Neutrophil (primary cell): Measurements from ENCODE around the gene CUL2.
"Not testable (repeated sequence)": the region's sequence is repeated elsewhere in the genome, so short reads cannot be mapped to it uniquely, and the experiment has no call there.

Source experiments
- H3K27ac ChIP-seq: fragments of 200-600 bp; sonication (generic); 2 replicates; pipeline ENCODE4 v1.5.1; 2016; ENCODE audit warnings: mild to moderate bottlenecking, moderate library complexity
- H3K27me3 ChIP-seq: fragments of 200-600 bp; sonication (generic); 2 replicates; pipeline ENCODE4 v1.6.0; 2016; ENCODE audit warnings: mild to moderate bottlenecking
- H3K36me3 ChIP-seq: fragments of 200-600 bp; sonication (generic); 2 replicates; pipeline ENCODE4 v1.5.1; 2017
- H3K4me1 ChIP-seq, 2 experiments: fragments of 200-600 bp in 1 of 2; sonication (generic) in 1 of 2; 1 replicate in 1 of 2; 2 replicates in 1 of 2; pipeline versions ENCODE4 v1.5.1 to v1.6.1; 2013 to 2016; ENCODE audit warnings: low read depth in 1 of 2, low read length in 1 of 2, mild to moderate bottlenecking in 1 of 2, moderate library complexity in 1 of 2; ENCODE audit not compliant: control insufficient read depth in 1 of 2, insufficient read depth in 1 of 2
- H3K4me3 ChIP-seq, 2 experiments: fragments of 200-600 bp in 1 of 2; sonication (generic) in 1 of 2; 1 replicate in 1 of 2; 2 replicates in 1 of 2; pipeline ENCODE4 v1.5.1; 2013 to 2016; ENCODE audit warnings: low read depth in 1 of 2, low read length in 1 of 2, mild to moderate bottlenecking in 1 of 2, moderate library complexity in 1 of 2
- H3K9me3 ChIP-seq: fragments of 200-600 bp; sonication (generic); 2 replicates; pipeline ENCODE4 v1.5.1; 2016
- CTCF ChIP-seq: fragments of 200-600 bp; sonication (generic); IDR thresholded peaks from 2 replicates; pipeline ENCODE4 v1.5.1; 2016; ENCODE audit warnings: antibody characterized with exemption

Gene CUL2

GRCh38 chr10:34993782-34994181 lies 96.4 kb downstream of the CUL2 start:
- TF ChIP-seq CTCF, result no peak
- no peaks in the 10 kb centered on the region for H3K36me3 ChIP-seq
- H3K4me3 ChIP-seq, result no peak overlapping the region
- H3K27me3 ChIP-seq, result peaks cover 17% of the 10 kb centered on the region
- no peak overlapping the region for H3K27ac ChIP-seq
- H3K9me3 ChIP-seq, result no peaks in the 10 kb centered on the region
- H3K4me1 ChIP-seq, result peaks cover 0 to 6% of the 10 kb centered on the region in 2 experiments

GRCh38 chr10:34991117-34991516 lies 99.0 kb downstream of the CUL2 start:
- H3K4me1 ChIP-seq, H3K27ac ChIP-seq, H3K36me3 ChIP-seq, H3K9me3 ChIP-seq, H3K4me3 ChIP-seq: not testable (repeated sequence)
- peaks cover 17% of the 10 kb centered on the region for H3K27me3 ChIP-seq

GRCh38 chr10:34988397-34989067 lies 101.6 kb downstream of the CUL2 start:
- Histone ChIP-seq H3K4me1 (no peaks in the 10 kb centered on the region), H3K27ac (no peak overlapping the region), H3K9me3 (peaks cover 6% of the 10 kb centered on the region), H3K36me3 (no peaks in the 10 kb centered on the region), H3K27me3 (no peaks in the 10 kb centered on the region), H3K4me3 (no peak overlapping the region)
- no peak for TF ChIP-seq CTCF

GRCh38 chr10:34985823-34986222 lies 104.3 kb downstream of the CUL2 start:
- Histone ChIP-seq H3K4me1 (no peaks in the 10 kb centered on the region), H3K27me3 (no peaks in the 10 kb centered on the region), H3K4me3 (no peak overlapping the region), H3K27ac (no peak overlapping the region), H3K9me3 (peaks cover 6% of the 10 kb centered on the region), H3K36me3 (no peaks in the 10 kb centered on the region)
- no peak for TF ChIP-seq CTCF

- H3K36me3 ChIP-seq, result no peaks in the 10 kb centered on the region
- peaks cover 6% of the 10 kb centered on the region for H3K9me3 ChIP-seq
- no peak overlapping the region for H3K27ac ChIP-seq
- H3K4me1 ChIP-seq, result no peaks in the 10 kb centered on the region
- no peaks in the 10 kb centered on the region for H3K27me3 ChIP-seq
- H3K4me3 ChIP-seq, result no peak overlapping the region
- no peak for TF ChIP-seq CTCF
Observed at GRCh38 chr10:34985146-34985545, 105.0 kb downstream of the CUL2 start.

- H3K36me3 ChIP-seq, result no peaks in the 10 kb centered on the region
- H3K9me3 ChIP-seq, result peaks cover 6% of the 10 kb centered on the region
- H3K4me3 ChIP-seq, result no peak overlapping the region
- no peaks in the 10 kb centered on the region for H3K27me3 ChIP-seq
- H3K4me1 ChIP-seq, result no peaks in the 10 kb centered on the region
- no peak overlapping the region for H3K27ac ChIP-seq
- TF ChIP-seq CTCF, result no peak
Observed at GRCh38 chr10:34981844-34982243, 108.3 kb downstream of the CUL2 start.
